MCF 10A (cell line): ENCODE results near the gene MED23. TPM values are rescaled to one million over a fixed set of nuclear protein-coding genes. Genes with fewer than 3 reads are reported as not detected.

Experiments
- BruUV-seq: library from RNA; stranded (reverse); fragments of 400-500 nt; replicated peaks from 2 replicates; lab custom pipeline; 2021; lab: Mats Ljungman, UMichigan
- CTCF ChIA-PET: fragments of 300-600 bp; sonication (Branson Sonifier 250); formaldehyde crosslinking; extraction: SDS; loops from one replicate; lab custom pipeline; 2021; ENCODE audit warnings: antibody characterized with exemption, inconsistent platforms; lab: Yijun Ruan, JAX
- POLR2A ChIA-PET: fragments of 300-600, 350-650 bp; sonication (Branson Sonifier 250); formaldehyde crosslinking; extraction: SDS; loops from one replicate; lab custom pipeline; 2020; ENCODE audit warnings: antibody characterized with exemption, inconsistent platforms; lab: Yijun Ruan, JAX
- DNase-seq: peaks from one replicate; pipeline ENCODE4 v3.0.0-alpha.2; 2018; ENCODE audit not compliant: unreplicated experiment
- H3K27ac Mint-ChIP-seq: one replicate; pipeline ENCODE4 v1.8.0; 2022; ENCODE audit warnings: mild to moderate bottlenecking, low read depth, mixed read lengths; ENCODE audit not compliant: unreplicated experiment
- H3K27me3 Mint-ChIP-seq: one replicate; pipeline ENCODE4 v1.8.0; 2022; ENCODE audit warnings: mixed read lengths; ENCODE audit not compliant: insufficient read depth, unreplicated experiment
- H3K36me3 Mint-ChIP-seq: one replicate; pipeline ENCODE4 v1.8.0; 2022; ENCODE audit warnings: mild to moderate bottlenecking, moderate library complexity, mixed read lengths; ENCODE audit not compliant: insufficient read depth, unreplicated experiment
- H3K4me1 Mint-ChIP-seq: one replicate; pipeline ENCODE4 v1.8.0; 2022; ENCODE audit warnings: mixed read lengths; ENCODE audit not compliant: insufficient read depth, unreplicated experiment
- H3K4me3 Mint-ChIP-seq: one replicate; pipeline ENCODE4 v1.8.0; 2022; ENCODE audit warnings: mild to moderate bottlenecking, moderate library complexity, mixed read lengths; ENCODE audit not compliant: unreplicated experiment
- H3K9me3 Mint-ChIP-seq: one replicate; pipeline ENCODE4 v1.8.0; 2022; ENCODE audit warnings: mixed read lengths; ENCODE audit not compliant: unreplicated experiment
- intact Hi-C: fragments of 100-400 bp; cut with micrococcal nuclease; formaldehyde crosslinking; loops from 2 replicates; pipeline ENCODE4 v1.14.1; 2022
- total RNA-seq: library from RNA; stranded (reverse); gene quantifications from 2 replicates; pipeline ENCODE4 v1.2.3, GENCODE V29; 2022
- TF ChIP-seq, protein P1 (sequence below): fragments of 200-600 bp; IDR thresholded peaks from one replicate; pipeline ENCODE4 v1.8.0; 2022; ENCODE audit warnings: antibody characterized with exemption, mild to moderate bottlenecking; ENCODE audit not compliant: unreplicated experiment

The MED23 gene
- total RNA-seq, 1 experiment from 2014 or later, result 20.6 TPM

GRCh38 chr6:131613296-131613925 is 14.6 kb downstream of the MED23 start:
- ChIA-PET POLR2A (interaction anchor here (0.6 to 1.5 kb wide), 2 partner anchors 8 to 15 kb away, joined by 3 to 6 read pairs; partner anchors contain the start of gene MED23), CTCF (interaction anchor here (0.6 to 3.5 kb wide), 3 partner anchors 15 to 301 kb away, joined by 3 to 18 read pairs (median 9); partner anchors contain the start of gene MED23)
- H3K4me1 Mint-ChIP-seq, result no peaks in the 10 kb centered on the region
- no peak overlapping the region for H3K4me3 Mint-ChIP-seq
- intact Hi-C loops, result no loop called here
- H3K9me3 Mint-ChIP-seq, result no peaks in the 10 kb centered on the region
- no peak overlapping the region for H3K27ac Mint-ChIP-seq
- H3K27me3 Mint-ChIP-seq, result no peaks in the 10 kb centered on the region
- no peak for DNase-seq
- BruUV-seq, result no TSS peak
- peaks cover 88% of the 10 kb centered on the region for H3K36me3 Mint-ChIP-seq
- TF ChIP-seq, protein P1, sequence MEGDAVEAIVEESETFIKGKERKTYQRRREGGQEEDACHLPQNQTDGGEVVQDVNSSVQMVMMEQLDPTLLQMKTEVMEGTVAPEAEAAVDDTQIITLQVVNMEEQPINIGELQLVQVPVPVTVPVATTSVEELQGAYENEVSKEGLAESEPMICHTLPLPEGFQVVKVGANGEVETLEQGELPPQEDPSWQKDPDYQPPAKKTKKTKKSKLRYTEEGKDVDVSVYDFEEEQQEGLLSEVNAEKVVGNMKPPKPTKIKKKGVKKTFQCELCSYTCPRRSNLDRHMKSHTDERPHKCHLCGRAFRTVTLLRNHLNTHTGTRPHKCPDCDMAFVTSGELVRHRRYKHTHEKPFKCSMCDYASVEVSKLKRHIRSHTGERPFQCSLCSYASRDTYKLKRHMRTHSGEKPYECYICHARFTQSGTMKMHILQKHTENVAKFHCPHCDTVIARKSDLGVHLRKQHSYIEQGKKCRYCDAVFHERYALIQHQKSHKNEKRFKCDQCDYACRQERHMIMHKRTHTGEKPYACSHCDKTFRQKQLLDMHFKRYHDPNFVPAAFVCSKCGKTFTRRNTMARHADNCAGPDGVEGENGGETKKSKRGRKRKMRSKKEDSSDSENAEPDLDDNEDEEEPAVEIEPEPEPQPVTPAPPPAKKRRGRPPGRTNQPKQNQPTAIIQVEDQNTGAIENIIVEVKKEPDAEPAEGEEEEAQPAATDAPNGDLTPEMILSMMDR, result no peak

GRCh38 chr6:131602781-131603312 is 25.2 kb downstream of the MED23 start:
- H3K9me3 Mint-ChIP-seq, result no peaks in the 10 kb centered on the region
- POLR2A ChIA-PET, result interaction anchor here (0.6 to 1.0 kb wide), 2 partner anchors 11 to 25 kb away, joined by 3 to 5 read pairs; partner anchors contain the start of gene MED23
- no TSS peak for BruUV-seq
- no peaks in the 10 kb centered on the region for H3K4me1 Mint-ChIP-seq
- CTCF ChIA-PET, result interaction anchor here (0.6 to 1.0 kb wide), 2 partner anchors 10 to 397 kb away, joined by 3 to 4 read pairs; no protein-coding TSS in a partner anchor
- DNase-seq, result peak; percentile 45
- intact Hi-C loops, result no loop called here
- H3K4me3 Mint-ChIP-seq, result no peak overlapping the region
- H3K36me3 Mint-ChIP-seq, result peaks cover 95% of the 10 kb centered on the region
- H3K27me3 Mint-ChIP-seq, result no peaks in the 10 kb centered on the region
- TF ChIP-seq, protein P1, result no peak
- H3K27ac Mint-ChIP-seq, result no peak overlapping the region

DNA sequence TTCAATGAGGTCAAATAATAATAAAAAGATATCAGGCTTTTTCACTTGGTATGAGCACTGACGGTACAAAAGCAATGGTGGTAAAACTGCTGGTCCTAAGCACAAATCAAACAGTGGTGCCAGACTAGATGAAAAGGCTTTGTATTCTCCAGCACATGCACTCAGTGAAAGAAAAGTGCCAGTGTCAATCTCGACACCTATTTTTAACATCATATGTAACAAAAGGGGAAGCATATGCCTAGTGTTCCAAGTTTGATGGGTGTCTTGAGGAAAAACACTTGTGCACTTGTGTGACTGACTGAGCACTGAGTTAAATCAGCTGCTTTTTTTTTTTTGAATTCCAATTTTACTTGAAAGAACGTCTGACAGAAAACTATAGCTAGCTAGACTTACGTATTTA is 27.3 kb downstream of the MED23 start:
- no peaks in the 10 kb centered on the region for H3K4me1 Mint-ChIP-seq
- no peak for DNase-seq
- H3K27ac Mint-ChIP-seq, result no peak overlapping the region
- BruUV-seq, result no TSS peak
- peaks cover 96% of the 10 kb centered on the region for H3K36me3 Mint-ChIP-seq
- ChIA-PET POLR2A (interaction anchor here (1.5 kb wide), 1 partner anchor 9 kb away, joined by 4 read pairs; no protein-coding TSS in a partner anchor), CTCF (interaction anchor here (1.0 to 1.9 kb wide), 2 partner anchors 11 to 27 kb away, joined by 3 to 12 read pairs; partner anchors contain the start of gene MED23)
- intact Hi-C loops, result no loop called here
- H3K27me3 Mint-ChIP-seq, result no peaks in the 10 kb centered on the region
- TF ChIP-seq, protein P1, result no peak
- no peaks in the 10 kb centered on the region for H3K9me3 Mint-ChIP-seq
- no peak overlapping the region for H3K4me3 Mint-ChIP-seq

DNA sequence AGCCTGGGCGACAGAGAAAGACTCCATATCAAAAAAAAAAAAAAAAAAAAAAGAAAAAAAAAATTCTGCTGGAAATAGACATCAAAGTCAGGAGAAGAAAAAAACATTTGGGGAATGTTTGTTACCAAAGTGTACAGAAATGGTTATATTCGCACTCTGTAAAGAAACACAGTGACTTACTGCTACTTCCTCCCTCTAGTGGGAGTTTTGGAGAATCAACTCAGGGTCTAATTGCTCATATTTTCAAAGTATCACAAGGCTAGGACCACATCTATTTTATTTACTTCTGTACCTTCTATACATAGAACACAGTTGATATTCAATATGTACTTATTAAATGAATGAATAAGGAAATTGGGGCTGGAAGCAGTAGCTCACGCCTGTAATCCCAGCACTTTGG is 30.6 kb downstream of the MED23 start:
- ChIA-PET CTCF (interaction anchor here (0.6 to 2.3 kb wide), 11 partner anchors 9 to 1441 kb away, joined by 3 to 9 read pairs (median 4); no protein-coding TSS in a partner anchor), POLR2A (interaction anchor here (0.7 kb wide), 1 partner anchor 31 kb away, joined by 4 read pairs; no protein-coding TSS in a partner anchor)
- Mint-ChIP-seq H3K27ac (no peak overlapping the region), H3K4me3 (no peak overlapping the region), H3K4me1 (no peaks in the 10 kb centered on the region), H3K9me3 (no peaks in the 10 kb centered on the region), H3K27me3 (no peaks in the 10 kb centered on the region), H3K36me3 (peaks cover 98% of the 10 kb centered on the region)
- no TSS peak for BruUV-seq
- DNase-seq, result peak; percentile 6
- intact Hi-C loops, result no loop called here
- TF ChIP-seq, protein P1, result no peak
